HUES48 (cell line): ENCODE results near the gene TMC1.

Source experiments
- H3K27ac ChIP-seq: one replicate; pipeline ENCODE4 v1.7.0; 2013; ENCODE audit warnings: low read depth, low read length, inconsistent platforms
- H3K27me3 ChIP-seq: 2 replicates; pipeline ENCODE4 v1.6.1; 2013; ENCODE audit warnings: mild to moderate bottlenecking, low read length; ENCODE audit not compliant: control insufficient read depth, insufficient read depth
- H3K36me3 ChIP-seq: 2 replicates; pipeline ENCODE4 v1.6.1; 2013; ENCODE audit warnings: low read length; ENCODE audit not compliant: control insufficient read depth, insufficient read depth
- H3K4me1 ChIP-seq: 2 replicates; pipeline ENCODE4 v1.6.1; 2013; ENCODE audit warnings: mild to moderate bottlenecking, low read length; ENCODE audit not compliant: control insufficient read depth, insufficient read depth
- H3K4me3 ChIP-seq: 2 replicates; pipeline ENCODE4 v1.5.1; 2013; ENCODE audit warnings: mild to moderate bottlenecking, low read depth, low read length
- H3K9ac ChIP-seq: 2 replicates; pipeline ENCODE4 v1.6.1; 2013; ENCODE audit warnings: mild to moderate bottlenecking, low read depth, low read length, moderate library complexity
- H3K9me3 ChIP-seq: 2 replicates; pipeline ENCODE4 v1.6.1; 2013; ENCODE audit warnings: low read length; ENCODE audit not compliant: control insufficient read depth, insufficient read depth

TMC1 gene

GRCh38 chr9:72871685-72872084 is 350.3 kb downstream of the TMC1 start:
- Histone ChIP-seq H3K27ac (no peak overlapping the region), H3K9me3 (no peaks in the 10 kb centered on the region), H3K4me1 (peaks cover 7% of the 10 kb centered on the region; the same call in 1 of the 2 replicates), H3K36me3 (no peaks in the 10 kb centered on the region), H3K27me3 (no peaks in the 10 kb centered on the region), H3K4me3 (no peak overlapping the region), H3K9ac (no peak overlapping the region)

- no peak overlapping the region for H3K9ac ChIP-seq
- no peaks in the 10 kb centered on the region for H3K27me3 ChIP-seq
- no peak overlapping the region for H3K27ac ChIP-seq
- H3K9me3 ChIP-seq, result no peaks in the 10 kb centered on the region
- peaks cover 7% of the 10 kb centered on the region; the same call in 1 of the 2 replicates for H3K4me1 ChIP-seq
- H3K36me3 ChIP-seq, result no peaks in the 10 kb centered on the region
- no peak overlapping the region for H3K4me3 ChIP-seq
Observed at GRCh38 chr9:72872718-72873117, 351.3 kb downstream of the TMC1 start.

DNA sequence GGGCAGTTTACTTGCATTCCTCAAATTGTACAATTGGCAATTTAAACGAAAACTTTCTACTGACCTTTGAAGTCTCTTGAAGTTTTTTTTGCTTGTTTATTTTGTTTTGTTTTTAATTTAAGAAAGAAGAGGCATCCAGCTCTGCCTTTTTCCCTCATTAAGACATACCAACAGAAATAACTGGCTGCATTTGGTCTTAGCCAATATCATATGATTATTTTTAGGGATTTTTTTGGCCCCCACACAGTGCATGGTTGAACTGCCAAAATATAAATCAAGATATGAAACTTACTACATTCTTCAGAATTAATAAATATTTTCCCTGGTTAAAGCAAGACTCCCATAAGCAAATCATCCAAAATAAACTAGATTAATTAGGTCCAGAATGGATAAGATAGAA is 352.0 kb downstream of the TMC1 start:
- H3K9ac ChIP-seq, result no peak overlapping the region
- H3K4me1 ChIP-seq, result peaks cover 7% of the 10 kb centered on the region; the same call in 1 of the 2 replicates
- no peaks in the 10 kb centered on the region for H3K9me3 ChIP-seq
- no peaks in the 10 kb centered on the region for H3K36me3 ChIP-seq
- H3K27me3 ChIP-seq, result no peaks in the 10 kb centered on the region
- no peak overlapping the region for H3K4me3 ChIP-seq
- no peak overlapping the region for H3K27ac ChIP-seq

GRCh38 chr9:72874344-72874743 is 352.9 kb downstream of the TMC1 start:
- H3K27ac ChIP-seq, result no peak overlapping the region
- H3K4me1 ChIP-seq, result peaks cover 7% of the 10 kb centered on the region; the same call in 1 of the 2 replicates
- no peaks in the 10 kb centered on the region for H3K36me3 ChIP-seq
- H3K4me3 ChIP-seq, result no peak overlapping the region
- no peaks in the 10 kb centered on the region for H3K27me3 ChIP-seq
- no peaks in the 10 kb centered on the region for H3K9me3 ChIP-seq
- H3K9ac ChIP-seq, result no peak overlapping the region

- Histone ChIP-seq H3K9ac (no peak overlapping the region), H3K36me3 (no peaks in the 10 kb centered on the region), H3K27me3 (no peaks in the 10 kb centered on the region), H3K4me1 (peaks cover 7% of the 10 kb centered on the region; the same call in 1 of the 2 replicates), H3K4me3 (no peak overlapping the region), H3K27ac (no peak overlapping the region), H3K9me3 (no peaks in the 10 kb centered on the region)
Observed at GRCh38 chr9:72875221-72875620, 353.8 kb downstream of the TMC1 start.

DNA sequence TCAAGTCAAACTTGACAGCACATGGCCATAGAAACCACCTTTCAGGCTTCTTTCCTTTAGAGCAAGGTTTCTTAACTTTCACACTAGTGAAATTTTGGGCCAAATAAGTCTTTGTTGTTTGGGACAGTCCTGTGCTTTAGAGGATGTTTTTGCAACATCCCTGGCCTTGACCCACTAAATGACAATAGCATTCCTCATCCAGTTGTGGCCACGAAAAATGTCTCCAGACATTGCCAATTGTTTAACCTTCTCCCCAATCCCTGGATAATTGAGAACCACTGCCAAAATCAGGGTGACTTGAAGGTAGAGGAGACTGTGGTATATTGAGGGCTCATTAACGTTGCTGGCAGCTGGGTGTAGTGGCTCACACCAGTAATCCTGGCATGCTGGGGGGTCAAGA is 359.4 kb downstream of the TMC1 start:
- Histone ChIP-seq H3K9ac (no peak overlapping the region), H3K4me3 (no peak overlapping the region), H3K4me1 (no peaks in the 10 kb centered on the region), H3K27ac (no peak overlapping the region), H3K9me3 (no peaks in the 10 kb centered on the region), H3K36me3 (no peaks in the 10 kb centered on the region), H3K27me3 (no peaks in the 10 kb centered on the region)

DNA sequence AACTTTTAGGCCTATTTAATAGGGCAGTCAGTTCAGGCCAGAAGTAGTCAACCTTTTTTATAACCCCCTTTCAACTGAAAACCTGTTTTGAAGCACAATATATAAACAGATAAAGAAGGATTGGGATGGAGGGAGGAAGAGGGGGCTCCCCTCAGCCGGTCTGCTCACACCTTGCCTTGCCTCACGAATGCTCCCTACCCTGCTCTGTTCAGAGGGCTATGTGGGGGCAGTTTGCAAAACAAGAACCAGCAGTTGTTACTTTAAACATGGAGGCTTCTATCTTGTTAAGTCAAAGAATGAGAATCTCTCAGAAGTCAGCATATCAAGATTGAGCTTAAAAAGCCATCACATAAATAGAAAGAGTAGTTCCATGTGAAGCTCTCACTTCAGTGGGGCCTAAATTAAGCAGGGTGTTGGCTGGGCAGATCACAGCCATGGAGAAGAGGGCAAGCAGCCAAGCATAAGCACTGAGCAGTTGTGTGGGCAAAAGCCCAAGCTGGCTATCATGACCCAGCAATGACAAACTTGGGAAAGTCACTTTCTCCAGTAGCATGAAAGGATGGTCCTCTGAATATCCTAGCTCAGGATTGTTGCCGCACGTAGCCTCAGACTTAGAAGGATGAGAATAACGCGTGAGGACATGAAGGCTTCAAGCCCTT is 360.8 kb downstream of the TMC1 start:
- no peaks in the 10 kb centered on the region for H3K36me3 ChIP-seq
- H3K4me1 ChIP-seq, result no peaks in the 10 kb centered on the region
- peaks cover 7% of the 10 kb centered on the region for H3K9me3 ChIP-seq
- H3K27me3 ChIP-seq, result no peaks in the 10 kb centered on the region
- no peak overlapping the region for H3K9ac ChIP-seq
- no peak overlapping the region for H3K27ac ChIP-seq
- H3K4me3 ChIP-seq, result no peak overlapping the region

GRCh38 chr9:72883875-72884274 is 362.5 kb downstream of the TMC1 start:
- H3K36me3 ChIP-seq, result no peaks in the 10 kb centered on the region
- no peak overlapping the region for H3K9ac ChIP-seq

GRCh38 chr9:72884508-72884907 is 363.1 kb downstream of the TMC1 start:
- no peaks in the 10 kb centered on the region for H3K4me1 ChIP-seq
- no peaks in the 10 kb centered on the region for H3K36me3 ChIP-seq
- H3K27me3 ChIP-seq, result no peaks in the 10 kb centered on the region
- H3K9me3 ChIP-seq, result peaks cover 7% of the 10 kb centered on the region
- H3K27ac ChIP-seq, result no peak overlapping the region
- no peak overlapping the region for H3K9ac ChIP-seq
- no peak overlapping the region for H3K4me3 ChIP-seq

More at GRCh38 chr9:72883875-72884274, 362.5 kb downstream of the TMC1 start:
- Histone ChIP-seq H3K9me3 (peaks cover 7% of the 10 kb centered on the region), H3K4me1 (no peaks in the 10 kb centered on the region), H3K4me3 (no peak overlapping the region), H3K27me3 (no peaks in the 10 kb centered on the region), H3K27ac (no peak overlapping the region)
